GM19193 (cell line): ENCODE data around the gene ELOVL4.

Experiments used
- POLR2A ChIP-seq: IDR thresholded peaks from 4 replicates; pipeline ENCODE4 v1.6.1; 2011; ENCODE audit not compliant: insufficient read depth, insufficient read length; ENCODE audit errors: extremely low read depth

The ELOVL4 gene

DNA sequence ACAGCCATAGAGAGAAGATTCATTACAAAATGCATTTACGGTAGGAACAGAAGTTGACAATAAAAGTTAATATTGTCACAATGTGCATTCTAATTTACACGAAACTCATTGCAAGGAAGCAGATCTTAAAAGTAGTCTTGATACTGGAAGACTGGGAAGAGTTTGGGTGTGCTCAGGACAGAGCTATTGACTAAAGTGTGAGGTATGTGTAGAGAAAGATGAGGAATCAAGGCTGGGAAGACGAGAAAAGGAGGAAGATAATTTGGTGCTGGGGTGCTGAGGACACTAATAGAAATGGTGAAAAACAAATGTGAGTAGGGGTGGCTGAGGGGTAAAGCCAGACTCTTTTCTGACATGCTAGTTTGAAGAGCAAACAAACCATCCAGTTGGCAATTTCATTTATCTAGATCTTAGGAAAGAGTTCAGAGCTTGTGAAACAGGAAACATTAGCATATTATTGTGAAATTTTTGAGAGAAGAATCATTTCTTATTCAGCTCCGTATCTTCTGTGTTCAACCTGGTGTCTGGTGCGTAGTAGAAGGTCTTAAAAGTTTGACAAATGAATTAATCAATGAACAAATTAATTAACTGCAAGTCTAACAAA is 72.7 kb downstream of the ELOVL4 start:
- TF ChIP-seq POLR2A, result no peak

DNA sequence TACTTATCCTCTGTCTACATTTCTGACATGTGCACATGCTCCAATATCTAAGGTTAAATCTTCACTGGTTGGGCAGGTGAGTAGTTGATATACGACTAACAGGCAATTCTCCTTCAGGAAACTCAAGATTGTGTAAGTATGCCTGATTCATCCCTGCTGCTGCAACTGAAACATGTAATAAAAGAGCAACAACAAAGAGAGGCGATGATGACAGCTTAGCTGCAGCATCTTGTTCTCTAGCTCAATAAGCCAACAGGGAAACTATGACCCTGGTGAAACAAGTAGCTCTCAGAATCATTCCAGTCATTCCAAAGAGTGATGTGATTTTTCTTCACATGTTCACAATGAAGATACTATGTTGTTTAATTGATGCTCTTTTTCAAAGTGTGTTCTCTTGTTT is 74.4 kb downstream of the ELOVL4 start:
- TF ChIP-seq POLR2A, result no peak

GRCh38 chr6:79872303-79872702 is 75.0 kb downstream of the ELOVL4 start:
- TF ChIP-seq POLR2A, result no peak

DNA sequence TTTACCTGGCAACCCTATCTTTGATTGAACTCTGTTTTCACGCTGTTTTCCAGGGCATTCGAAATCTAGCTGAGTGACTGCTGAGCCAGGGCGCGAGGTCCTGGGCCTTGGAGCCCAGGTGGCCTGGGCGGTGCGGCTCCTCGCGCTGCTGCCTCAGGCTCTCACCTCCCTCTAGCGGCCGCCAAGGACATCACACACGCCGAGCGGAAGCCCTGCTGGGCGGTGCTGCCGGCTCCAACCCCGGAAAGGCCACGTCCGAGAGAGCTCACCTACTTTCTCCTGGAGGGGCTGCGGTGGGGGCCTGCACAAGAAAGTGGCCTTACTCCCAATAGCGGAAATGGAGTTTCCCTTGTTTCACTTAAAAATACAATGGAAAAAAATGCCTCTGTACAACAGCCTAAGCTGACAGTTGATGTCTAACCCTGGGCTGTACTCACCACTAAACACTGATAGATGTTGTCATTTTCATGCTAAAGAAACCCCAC is 77.7 kb downstream of the ELOVL4 start:
- TF ChIP-seq POLR2A, result no peak

GRCh38 chr6:79869184-79869583 is 78.2 kb downstream of the ELOVL4 start:
- no peak for TF ChIP-seq POLR2A

GRCh38 chr6:79868098-79868722 is 79.1 kb downstream of the ELOVL4 start:
- no peak for TF ChIP-seq POLR2A
